GM19025 (cell line): Measurements from ENCODE around the gene NRG3.

Experiments used
- ATAC-seq: cut with Tn5 transposase; IDR thresholded peaks from one replicate; pipeline ENCODE4 v1.9.1; 2021; ENCODE audit warnings: mild to moderate bottlenecking, low read depth, moderate library complexity; ENCODE audit not compliant: unreplicated experiment

NRG3 gene

DNA sequence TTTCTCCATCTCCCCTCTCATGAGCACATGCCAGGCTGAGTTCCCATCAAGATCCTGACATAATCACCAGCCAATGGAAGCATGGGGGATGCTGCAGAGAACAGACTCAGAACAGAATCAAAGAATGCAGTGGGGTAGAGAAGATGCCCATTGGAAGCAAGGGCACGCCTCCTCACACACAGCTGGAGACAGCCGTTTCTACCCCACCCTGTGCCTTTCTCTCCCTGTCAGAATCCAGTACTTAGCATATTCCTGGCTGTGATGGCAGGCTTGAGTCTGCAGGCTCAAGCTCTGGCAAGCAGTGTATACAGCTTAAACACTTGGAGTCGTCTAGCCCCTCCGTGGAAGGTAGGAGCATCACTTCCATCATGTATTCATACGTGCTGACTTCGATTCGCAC lies 867.9 kb downstream of the NRG3 start:
- no peak for ATAC-seq

DNA sequence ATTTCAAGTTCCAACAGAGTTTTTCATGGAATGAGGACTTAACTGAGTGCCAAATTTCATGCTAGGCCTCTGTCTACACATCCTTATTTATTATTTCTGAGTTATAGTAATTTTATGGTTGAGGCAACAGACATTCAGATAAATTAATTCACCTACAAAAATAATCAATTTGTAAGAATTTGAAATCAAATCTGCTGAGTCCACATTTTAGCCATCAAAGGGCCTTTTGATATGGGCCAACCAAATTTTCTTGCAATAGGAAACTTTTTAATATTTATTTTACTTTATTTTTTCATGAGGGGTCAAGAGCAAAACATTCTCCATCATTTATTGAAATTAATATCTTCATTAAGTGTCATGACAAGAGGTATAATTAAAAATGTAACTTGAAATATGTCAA lies 875.5 kb downstream of the NRG3 start:
- no peak for ATAC-seq

DNA sequence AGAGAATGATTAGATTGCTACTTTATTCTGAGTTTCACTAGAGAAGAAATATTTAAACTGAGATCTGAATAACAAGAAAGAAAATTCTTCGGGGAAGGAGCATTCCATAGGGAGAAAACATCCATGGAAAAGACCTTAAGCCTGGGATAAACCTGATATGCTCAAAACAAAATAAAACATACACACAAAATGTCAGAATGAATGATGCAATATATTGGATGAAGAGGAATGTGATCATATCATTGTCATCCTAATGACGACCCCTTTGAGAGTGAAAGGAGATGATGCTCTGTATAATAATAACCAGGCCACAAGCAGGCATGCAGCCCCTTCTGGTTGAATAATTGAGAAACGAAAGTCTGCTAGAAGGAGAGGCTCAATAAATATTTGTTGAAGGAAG lies 882.4 kb downstream of the NRG3 start:
- no peak for ATAC-seq

DNA sequence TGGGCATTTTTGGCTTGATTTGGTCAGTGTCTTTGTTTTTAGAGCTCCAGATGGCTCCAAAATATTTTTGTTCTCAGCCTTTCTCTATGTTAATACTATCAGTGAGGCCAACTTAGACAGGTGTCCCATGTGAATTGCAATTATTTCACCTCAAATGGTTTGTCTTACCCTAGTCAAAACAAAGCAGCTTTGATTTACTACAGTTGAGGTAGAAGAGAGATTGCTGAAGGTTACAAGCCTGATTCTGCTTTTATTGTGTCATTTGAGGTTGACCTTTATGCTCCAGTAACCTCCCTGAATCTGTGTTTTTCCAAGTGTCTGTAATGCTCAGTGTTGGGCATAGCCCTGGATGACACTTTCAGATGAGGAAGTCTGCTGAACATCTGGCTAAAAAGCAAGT lies 882.9 kb downstream of the NRG3 start:
- ATAC-seq, result no peak

DNA sequence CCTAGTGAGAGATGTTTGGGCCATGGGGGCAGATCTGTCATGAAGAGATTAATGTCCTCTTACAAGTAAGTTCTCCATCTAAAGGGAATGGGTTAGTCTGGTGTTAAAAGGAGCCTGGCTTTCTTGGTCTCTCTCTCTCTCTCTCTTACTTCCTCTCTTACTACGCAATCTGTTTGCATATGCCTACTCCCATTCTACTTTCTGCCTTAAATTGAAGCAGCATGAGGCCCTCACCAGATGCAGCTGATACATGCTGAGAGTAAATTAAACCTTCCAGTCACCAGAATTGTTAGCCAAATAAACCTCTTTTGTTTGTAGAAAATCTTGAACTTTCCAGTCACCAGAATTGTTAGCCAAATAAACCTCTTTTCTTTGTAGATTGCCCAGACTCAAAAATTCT lies 884.1 kb downstream of the NRG3 start:
- no peak for ATAC-seq

DNA sequence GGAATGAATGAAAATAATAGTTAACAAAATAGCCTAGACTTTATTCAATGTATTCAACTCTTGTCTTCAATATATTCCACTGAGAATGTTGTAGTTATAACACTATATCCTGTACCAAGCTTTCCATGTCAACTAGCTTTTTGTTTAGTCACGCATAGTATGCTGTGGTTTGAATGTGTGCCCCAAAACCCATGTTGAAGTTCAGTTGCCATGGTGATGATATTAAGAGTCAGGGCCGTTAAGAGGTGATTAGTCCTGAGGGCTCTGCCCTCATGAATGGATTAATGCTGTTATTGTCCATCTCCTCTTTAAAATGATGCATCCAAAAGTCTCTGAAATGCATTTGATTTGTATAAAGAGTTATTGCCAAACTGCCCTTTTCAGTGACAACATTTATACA lies 887.6 kb downstream of the NRG3 start:
- ATAC-seq, result no peak

DNA sequence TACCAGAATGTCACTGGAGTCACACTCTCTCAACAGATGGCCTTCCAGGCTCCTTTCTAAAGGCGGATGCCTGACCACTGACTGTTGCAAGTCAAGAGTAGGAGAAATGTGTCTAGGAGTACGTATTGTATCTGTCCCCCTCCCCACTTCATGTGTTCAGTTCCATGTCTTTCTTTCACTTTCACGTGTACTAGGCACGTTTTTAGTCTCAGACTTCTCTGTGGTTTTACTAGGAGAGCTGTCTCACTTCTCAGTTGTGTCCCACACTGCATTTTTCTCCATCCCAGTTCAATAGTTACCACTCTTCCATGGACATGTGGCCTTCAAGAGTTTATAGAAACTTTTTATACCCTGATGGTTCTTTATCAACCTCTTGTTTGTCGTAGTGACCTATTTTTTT lies 893.0 kb downstream of the NRG3 start:
- no peak for ATAC-seq

DNA sequence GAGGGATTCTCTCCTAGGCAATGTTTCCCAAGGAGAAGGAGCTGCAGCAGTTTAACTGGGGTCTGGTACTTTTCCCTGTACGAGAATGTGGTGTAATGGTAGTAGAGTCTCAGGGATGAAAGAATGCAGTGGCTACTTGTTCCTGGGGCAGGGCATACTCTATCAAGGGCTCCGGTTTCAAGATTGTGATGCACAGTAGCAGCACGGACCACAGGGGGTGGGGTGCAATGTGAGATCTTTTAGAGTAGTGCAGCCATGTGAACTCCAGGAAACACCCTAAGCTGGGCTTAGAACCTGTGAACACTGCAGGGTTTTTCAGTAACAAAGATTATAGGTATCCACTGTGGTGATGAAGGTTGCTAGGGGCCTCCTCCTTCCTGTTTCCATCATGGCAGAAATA lies 903.9 kb downstream of the NRG3 start:
- ATAC-seq, result no peak

DNA sequence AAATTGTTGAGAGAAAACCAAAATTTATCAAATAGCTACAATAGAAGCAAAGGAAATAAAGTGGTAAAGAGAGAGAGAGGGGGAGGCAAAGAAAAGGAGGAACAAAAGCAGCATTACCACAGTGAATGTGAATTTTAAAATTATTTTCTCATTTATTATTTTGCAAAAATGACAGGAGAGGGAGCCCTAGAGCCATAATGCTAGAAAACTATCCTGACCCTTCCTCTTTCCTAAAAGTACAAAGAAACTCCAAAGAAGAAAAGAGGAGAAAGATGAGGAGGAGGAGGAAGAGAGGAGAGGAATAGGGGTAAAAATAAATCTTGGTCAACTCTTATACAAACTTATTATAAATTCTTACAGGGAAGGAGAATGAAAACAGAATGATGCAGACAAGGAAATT lies 921.5 kb downstream of the NRG3 start:
- ATAC-seq, result no peak

DNA sequence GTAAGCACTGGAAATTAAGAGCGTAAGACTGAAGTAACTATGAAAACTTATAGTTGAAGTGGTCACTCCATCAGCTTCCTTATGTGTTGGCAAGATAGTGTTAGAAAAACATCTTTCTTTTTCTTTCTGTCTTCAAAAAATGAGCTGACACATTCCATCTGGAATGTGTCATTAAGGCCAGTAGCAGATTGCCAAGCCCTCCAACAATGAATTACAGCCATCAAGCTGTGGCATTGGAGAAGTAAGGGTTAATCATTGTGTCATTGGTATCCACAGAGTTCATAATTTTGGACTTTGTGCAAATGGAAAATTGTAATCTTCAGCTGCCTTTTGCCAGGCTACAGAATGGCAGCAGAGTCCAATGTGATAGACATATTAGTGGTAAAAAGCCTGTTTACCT lies 926.3 kb downstream of the NRG3 start:
- no peak for ATAC-seq

DNA sequence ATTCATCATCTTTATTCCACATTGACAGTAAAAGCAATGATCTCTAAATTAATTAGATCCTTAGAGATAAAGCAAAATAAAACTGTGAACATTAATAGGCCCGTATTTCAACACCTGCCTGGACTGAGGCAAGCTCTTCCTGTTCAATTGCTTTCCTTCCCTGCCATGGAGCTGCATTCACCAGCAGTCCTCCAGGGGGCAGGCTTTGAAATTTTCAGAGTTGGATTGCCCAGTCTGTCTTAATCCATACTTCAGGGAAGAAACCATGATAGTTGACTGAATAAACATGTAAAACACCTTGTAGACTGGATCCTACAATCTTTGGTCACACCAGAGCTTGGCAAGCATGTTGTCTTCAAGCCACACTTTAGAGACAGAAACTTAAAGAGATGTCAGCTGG lies 936.6 kb downstream of the NRG3 start:
- no peak for ATAC-seq

DNA sequence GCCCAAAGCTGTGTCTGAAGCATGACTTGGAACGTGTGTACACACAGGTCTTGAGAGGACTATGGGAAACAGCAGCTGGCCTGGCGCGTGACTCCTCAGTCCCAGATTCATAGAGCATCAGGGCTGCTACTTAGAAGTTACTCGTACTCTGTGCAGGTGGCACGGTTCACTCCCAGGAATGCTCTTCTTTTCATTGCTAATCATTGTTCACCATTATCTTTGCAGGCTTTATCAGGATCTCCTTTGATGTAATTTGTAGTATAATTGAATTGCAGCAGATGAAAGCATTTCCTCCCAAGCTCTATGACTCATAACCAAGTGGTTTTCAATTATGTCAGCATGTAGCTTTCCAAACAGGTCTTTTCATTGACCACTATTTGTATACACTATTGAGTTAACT lies 938.9 kb downstream of the NRG3 start:
- no peak for ATAC-seq

DNA sequence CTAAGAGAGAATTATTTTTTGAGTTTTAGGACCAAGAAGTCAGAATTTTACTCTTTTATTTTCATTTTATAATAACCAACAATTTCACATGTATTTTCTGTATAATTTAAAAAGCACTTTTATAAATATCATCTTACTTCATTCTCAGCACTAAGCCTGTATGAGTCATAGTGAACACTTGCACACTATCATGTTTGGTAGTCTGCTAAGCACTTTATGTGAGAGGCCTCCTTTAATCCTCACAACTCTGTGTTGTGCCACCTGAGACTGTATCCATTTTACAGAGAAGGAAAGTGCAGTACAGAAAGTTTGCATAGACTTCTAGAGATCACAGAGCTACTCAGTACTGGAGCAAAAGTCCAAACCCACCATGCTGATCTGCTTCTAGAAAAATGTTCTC lies 939.6 kb downstream of the NRG3 start:
- ATAC-seq, result no peak

DNA sequence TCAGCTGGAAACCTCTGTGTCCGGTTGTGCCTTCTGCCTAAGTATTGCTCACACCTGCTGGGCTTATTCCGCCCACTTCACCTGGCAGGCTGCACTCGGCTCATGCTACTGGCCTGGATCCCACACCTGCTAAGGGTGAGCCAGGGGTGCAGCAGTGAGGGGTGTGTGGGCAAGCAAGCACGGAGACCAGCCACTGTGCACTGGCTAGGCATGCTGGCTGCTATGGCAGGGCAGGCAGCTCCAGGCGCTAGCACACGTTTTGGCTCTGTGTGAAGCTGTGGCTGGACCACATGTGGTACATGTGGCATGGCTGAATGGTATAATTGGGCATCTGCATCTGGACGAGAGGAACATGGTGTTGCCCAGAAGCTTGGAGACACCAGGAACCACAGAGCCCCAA lies 940.7 kb downstream of the NRG3 start:
- no peak for ATAC-seq

DNA sequence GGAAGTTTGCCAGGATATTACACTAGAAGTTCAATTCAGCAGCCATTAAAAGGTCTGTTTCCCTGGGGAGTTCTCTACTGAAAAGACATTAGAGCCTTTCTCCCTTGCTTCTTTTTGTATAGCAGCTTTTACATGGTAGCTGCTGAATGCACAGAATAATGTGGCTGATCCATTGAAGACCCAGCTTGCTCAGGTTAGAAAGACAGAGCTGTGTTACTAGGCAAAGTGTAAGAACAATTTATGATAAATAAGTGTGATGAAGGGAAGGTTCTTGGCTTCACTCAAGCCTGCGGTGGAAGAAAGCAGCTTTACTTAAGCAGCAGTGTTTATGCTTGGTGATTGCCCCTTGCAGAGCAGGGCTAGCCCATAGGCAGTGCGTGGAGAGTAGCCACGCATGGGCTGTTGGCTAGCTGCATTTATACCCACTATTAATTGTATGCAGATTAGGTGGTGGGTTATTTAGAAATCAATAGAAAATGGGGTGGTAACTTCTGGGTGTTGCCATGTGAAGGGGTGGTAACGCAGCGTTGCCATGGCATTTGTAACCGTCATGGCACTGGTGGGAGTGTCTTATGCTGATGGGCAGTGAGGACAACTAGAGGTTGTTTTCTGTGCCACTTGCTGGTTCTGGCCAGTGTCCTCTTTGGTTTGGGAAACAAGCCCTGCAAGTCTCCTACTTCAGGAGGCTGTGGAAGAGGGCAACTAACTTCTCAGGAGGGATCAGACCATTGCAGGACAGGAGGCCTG lies 942.9 kb downstream of the NRG3 start:
- ATAC-seq, result no peak

DNA sequence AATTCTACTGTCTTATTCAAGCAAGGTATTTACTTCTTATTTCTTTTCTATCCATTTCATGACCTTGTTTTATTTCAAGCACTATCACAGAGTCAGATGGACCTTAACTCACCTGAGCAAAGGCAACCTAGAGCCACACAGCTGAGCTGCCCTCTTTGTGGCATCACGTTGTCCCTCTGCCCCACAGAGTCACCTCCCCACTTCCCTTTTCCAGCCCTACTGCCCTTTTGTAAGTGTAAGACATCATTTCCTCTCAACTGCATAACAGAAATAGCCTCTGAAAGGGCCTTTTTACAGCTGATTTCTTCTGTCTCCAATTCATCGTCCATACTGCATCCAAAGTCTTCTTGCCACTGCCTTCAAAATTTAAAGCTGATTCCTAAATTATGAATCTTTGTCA lies 946.0 kb downstream of the NRG3 start:
- no peak for ATAC-seq

DNA sequence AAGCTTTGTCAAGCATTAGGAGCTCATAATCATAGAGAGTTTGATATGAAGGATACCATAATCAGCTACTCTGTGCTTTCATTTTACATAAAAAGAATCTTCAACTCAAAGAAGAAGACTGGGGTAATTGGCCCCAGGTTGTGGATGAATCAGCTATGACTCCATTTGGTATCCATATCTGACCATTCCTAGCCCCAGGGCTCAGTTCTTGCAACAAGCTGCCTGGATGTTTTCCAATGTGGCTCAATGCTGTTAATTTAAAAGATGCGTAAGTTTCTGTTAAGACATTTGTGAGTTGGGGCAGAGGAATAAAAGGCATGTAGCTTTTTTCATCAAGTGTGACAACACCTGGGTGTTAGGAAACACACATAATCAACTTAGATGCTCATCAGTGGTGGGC lies 951.1 kb downstream of the NRG3 start:
- ATAC-seq, result no peak

DNA sequence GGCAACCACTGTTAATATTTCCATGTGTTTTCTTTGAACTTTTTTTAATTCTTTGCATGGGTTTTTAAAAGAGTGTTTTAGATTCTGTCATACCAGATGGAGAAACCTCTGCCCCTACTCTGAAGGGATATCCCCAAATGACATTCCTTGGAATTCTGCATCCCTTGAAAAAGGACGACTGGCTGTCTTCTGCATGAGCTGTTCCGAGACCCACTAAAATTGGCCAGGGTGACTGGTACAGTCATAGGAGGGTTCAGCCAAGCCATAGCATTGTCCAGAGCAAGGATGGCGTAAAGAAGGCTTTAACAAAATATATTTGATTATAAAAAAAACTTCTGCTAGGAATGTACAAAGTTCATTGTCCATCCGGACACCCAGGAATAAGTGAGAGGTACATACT lies 952.9 kb downstream of the NRG3 start:
- ATAC-seq, result no peak

DNA sequence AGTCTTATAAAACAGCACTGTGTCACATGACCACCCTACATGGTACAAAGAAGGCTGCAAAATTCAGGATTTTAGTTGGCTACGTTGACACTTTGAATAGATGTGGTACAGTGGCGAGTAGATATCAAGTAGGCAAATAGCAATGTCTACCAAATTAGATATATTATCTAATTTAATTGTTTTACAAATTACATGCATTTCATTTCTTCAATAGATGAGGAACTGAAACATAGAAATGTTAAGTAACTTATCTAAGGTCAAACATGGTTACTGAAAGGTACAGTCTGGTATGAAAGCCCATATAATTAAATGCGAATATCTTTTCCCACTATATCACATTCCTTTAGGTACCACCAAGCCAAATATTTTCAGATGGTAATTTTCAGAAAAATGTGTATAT lies 972.2 kb downstream of the NRG3 start:
- ATAC-seq, result no peak

DNA sequence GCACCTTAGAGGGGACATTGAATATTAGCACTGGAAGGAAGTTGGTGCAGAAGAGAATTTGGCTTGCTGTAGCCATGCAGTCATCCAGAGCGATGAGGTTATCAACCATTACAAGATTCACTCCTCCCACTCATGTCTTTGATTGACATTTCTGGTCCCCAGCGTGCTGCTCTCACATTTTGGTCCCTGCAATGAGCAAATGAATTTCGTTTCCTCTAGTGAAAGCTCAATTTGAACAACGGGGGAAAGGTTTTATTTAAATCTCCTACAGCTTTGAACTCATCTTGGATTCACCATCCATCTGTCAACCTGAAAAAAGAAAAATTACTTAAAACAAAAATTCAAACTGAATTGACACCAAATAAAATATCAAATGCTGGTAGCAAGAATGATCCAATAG lies 975.2 kb downstream of the NRG3 start:
- no peak for ATAC-seq

DNA sequence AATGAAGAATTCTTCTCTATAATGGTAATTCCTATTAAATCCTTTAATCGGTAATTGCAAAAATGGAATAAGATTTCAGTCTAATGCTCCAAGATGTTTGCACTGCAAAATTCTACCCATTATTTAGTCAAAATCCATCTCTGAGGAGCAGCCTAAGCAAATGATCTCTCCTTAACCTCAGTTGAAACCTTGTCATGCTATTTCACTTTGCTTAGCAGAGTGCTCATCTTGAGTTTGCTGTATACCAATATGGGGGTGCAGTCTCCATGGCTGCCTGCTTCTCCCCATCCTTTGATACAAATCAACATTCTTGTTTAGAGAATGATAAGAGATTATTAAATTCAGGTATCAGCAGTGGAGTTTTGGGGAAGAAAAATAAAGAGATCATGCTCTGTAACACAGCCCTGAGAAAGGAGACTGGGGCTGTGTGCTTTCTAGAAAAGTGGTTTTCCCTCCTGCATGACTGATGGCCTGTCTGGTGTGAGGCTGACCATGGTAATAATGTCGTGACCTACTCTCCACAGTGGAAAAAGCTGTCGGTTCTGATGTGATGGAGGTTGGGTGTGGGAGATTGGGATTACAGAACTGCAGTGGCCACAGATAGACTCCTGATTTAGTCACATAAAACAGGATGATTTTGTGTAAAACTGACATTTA lies 982.1 kb downstream of the NRG3 start:
- no peak for ATAC-seq

DNA sequence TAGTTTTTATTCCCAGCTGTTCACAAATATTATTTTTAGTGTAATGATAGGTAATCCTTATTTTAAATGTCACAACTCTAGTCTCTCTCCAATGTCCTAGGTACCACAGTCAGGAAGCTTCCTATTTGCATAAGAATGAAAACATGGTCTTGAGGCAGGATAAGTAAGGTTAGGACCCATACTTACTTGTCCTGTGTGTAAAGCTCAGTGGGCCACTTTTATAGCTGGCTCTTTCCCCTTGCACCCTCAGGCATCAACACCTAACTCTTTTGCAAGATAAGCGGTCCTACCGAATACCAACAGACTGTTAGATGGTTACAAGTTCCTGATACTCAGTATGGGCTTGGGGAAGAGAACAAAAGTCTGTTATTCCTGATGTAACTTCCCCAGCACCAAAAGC lies 986.9 kb downstream of the NRG3 start:
- ATAC-seq, result no peak

DNA sequence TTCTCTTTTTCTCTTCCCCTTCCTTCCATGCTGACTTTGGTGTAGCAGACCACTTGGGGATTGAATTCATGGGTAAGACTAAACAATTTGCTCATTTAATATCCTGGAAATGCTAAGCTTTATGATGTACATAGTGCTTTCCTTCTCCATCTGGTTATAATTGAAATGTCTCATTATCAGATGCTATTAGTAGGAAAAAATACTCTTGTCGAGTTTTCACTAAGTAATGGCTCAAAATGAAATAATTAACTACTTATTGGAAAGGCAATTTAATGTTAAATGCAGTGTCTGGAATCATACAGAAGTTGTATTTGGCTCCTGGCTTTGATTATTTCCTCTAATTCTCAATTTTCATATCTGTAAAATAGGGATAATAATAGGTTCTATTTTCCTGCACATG lies 990.4 kb downstream of the NRG3 start:
- no peak for ATAC-seq
